Fibroblast of pulmonary artery (primary cell): ENCODE measurements around the gene TMEM63C.

Source experiments
- DNase-seq: peaks from one replicate; pipeline ENCODE4 v3.0.0-alpha.2; 2010; ENCODE audit warnings: low read depth
- H3K4me3 ChIP-seq: replicated peaks from 2 replicates; pipeline ENCODE4 v1.5.1; 2011; ENCODE audit warnings: low read depth, mild to moderate bottlenecking, control low read depth, low read length, moderate library complexity
- CTCF ChIP-seq: IDR thresholded peaks from 2 replicates; pipeline ENCODE4 v1.5.1; 2011; ENCODE audit warnings: mild to moderate bottlenecking, control low read depth, low read length, inconsistent platforms; ENCODE audit errors: missing control alignments

Gene TMEM63C

GRCh38 chr14:77306851-77307496 lies 125.4 kb downstream of the TMEM63C start:
- no peak for DNase-seq
- no peak for TF ChIP-seq CTCF
- no peak overlapping the region for H3K4me3 ChIP-seq
